Upper lobe of left lung (tissue), 6 donors: Measurements from ENCODE around the gene KAT6B. TPM values are rescaled to one million over a fixed set of nuclear protein-coding genes. Genes with fewer than 3 reads are reported as not detected.

Source experiments
- ATAC-seq, 2 donors: fragments of 200-7000 bp; cut with Tn5 transposase; one replicate each; pipeline ENCODE4 v1.9.1; 2022; ENCODE audit warnings: mild to moderate bottlenecking in 2 of 2, moderate library complexity in 2 of 2; ENCODE audit not compliant: low FRiP score in 2 of 2
- DNase-seq, 2 donors: peaks; one replicate each; pipeline ENCODE4 v3.0.0-alpha.2; 2019 to 2020
- H3K27ac ChIP-seq, 4 donors: fragments of 200-600 bp; sonication (generic); one replicate each; pipeline ENCODE4 v1.5.1; 2016 to 2019
- H3K27me3 ChIP-seq, 4 donors: fragments of 200-600 bp; sonication (generic); one replicate each; pipeline ENCODE4 v1.5.1; 2017 to 2019
- H3K36me3 ChIP-seq, 4 donors: fragments of 200-600 bp; sonication (generic); one replicate each; pipeline ENCODE4 v1.5.1; 2016 to 2019
- H3K4me1 ChIP-seq, 4 donors: fragments of 200-600 bp; sonication (generic); one replicate each; pipeline ENCODE4 v1.5.1; 2018 to 2019
- H3K4me3 ChIP-seq, 4 donors: fragments of 200-600 bp; sonication (generic); one replicate each; pipeline ENCODE4 v1.5.1; 2017 to 2019; ENCODE audit warnings: mild to moderate bottlenecking in 2 of 4, moderate library complexity in 1 of 4
- H3K9me3 ChIP-seq, 4 donors: fragments of 200-600 bp; sonication (generic); one replicate each; pipeline ENCODE4 v1.5.1; 2018 to 2019
- CTCF ChIP-seq, 6 experiments: fragments of 450-650 bp in 4 of 6; fragments of 200-600 bp in 2 of 6; sonication (generic) in 2 of 6; IDR thresholded peaks; one replicate each; pipeline ENCODE4 v1.5.1; 2016 to 2019; ENCODE audit warnings: antibody characterized with exemption in 6 of 6
- EP300 ChIP-seq, 4 donors: sonication (generic); formaldehyde crosslinking; IDR thresholded peaks; one replicate each; pipeline ENCODE4 v1.5.1; 2017; ENCODE audit warnings: antibody characterized with exemption in 4 of 4, control low read depth in 2 of 4
- POLR2A ChIP-seq, 4 donors: fragments of 450-650 bp; IDR thresholded peaks; one replicate each; pipeline ENCODE4 v1.5.1; 2016 to 2017; ENCODE audit warnings: antibody characterized with exemption in 4 of 4, mild to moderate bottlenecking in 2 of 4
- POLR2AphosphoS5 ChIP-seq, 2 donors: sonication (generic); formaldehyde crosslinking; IDR thresholded peaks; one replicate each; pipeline ENCODE4 v1.5.1; 2017; ENCODE audit warnings: antibody characterized with exemption in 2 of 2
- WGBS, 2 donors: methylation state at CpG; one replicate each; pipeline ENCODE4 v1.1.5; 2017 to 2018; 5-methylcytosine and 5-hydroxymethylcytosine counted together
- total RNA-seq, 6 donors: library from RNA; depleted of rRNA in 4 of 6; stranded (reverse); fragments of >200 nt in 4 of 6; gene quantifications; one replicate each; pipeline versions ENCODE4 v1.1.0 to v1.2.1, GENCODE V29; 2016 to 2021
- donor health status: DM: no; HTN: no; CAD: no; lungs with moderate emphysema.
- donor health status: DM: no; HTN: yes; CAD: no; lungs with severe emphysema.

KAT6B gene
- total RNA-seq, 6 donors from 2014 or later, result 35.2 to 78.4 (median 38.0) TPM

- Histone ChIP-seq H3K36me3 (no peaks in the 10 kb centered on the region), H3K4me3 (no peak overlapping the region), H3K9me3 (no peaks in the 10 kb centered on the region), H3K4me1 (peaks cover 30 to 43% (median 38%) of the 10 kb centered on the region in 4 donors), H3K27ac (no peak overlapping the region), H3K27me3 (no peaks in the 10 kb centered on the region)
- no peak for DNase-seq
- WGBS, 2 donors, result 91 to 96% methylated on average over 3 of the region's 3 CpGs
- no peak for TF ChIP-seq CTCF (IDR thresholded peaks at IDR 0.05)
- TF ChIP-seq POLR2A (IDR thresholded peaks at IDR 0.05), result no peak
- no peak for TF ChIP-seq POLR2AphosphoS5 (IDR thresholded peaks at IDR 0.05)
- TF ChIP-seq EP300 (IDR thresholded peaks at IDR 0.05), result no peak
- no peak for ATAC-seq
Observed at GRCh38 chr10:74880041-74880440, 53.6 kb downstream of the KAT6B start.

GRCh38 chr10:74881253-74881884, 55.0 kb downstream of the KAT6B start:
- H3K9me3 ChIP-seq, result no peaks in the 10 kb centered on the region
- H3K36me3 ChIP-seq, result no peaks in the 10 kb centered on the region
- no peak for ATAC-seq
- TF ChIP-seq POLR2A (IDR thresholded peaks at IDR 0.05), result no peak
- no peaks in the 10 kb centered on the region for H3K27me3 ChIP-seq
- DNase-seq, result no peak
- H3K4me3 ChIP-seq, result no peak overlapping the region
- H3K27ac ChIP-seq, result no peak overlapping the region
- WGBS, 2 donors, result 93 to 98% methylated on average over 7 of the region's 7 CpGs
- peaks cover 18 to 32% (median 29%) of the 10 kb centered on the region in 4 donors for H3K4me1 ChIP-seq

- H3K27ac ChIP-seq, result no peak overlapping the region
- no peaks in the 10 kb centered on the region for H3K9me3 ChIP-seq
- no peak overlapping the region for H3K4me3 ChIP-seq
- no peaks in the 10 kb centered on the region for H3K36me3 ChIP-seq
- ATAC-seq, result no peak
- DNase-seq, result no peak
- peaks cover 14 to 24% (median 22%) of the 10 kb centered on the region in 4 donors for H3K4me1 ChIP-seq
- no peak for TF ChIP-seq POLR2A (IDR thresholded peaks at IDR 0.05)
- no peak for TF ChIP-seq CTCF (IDR thresholded peaks at IDR 0.05)
- TF ChIP-seq EP300 (IDR thresholded peaks at IDR 0.05), result no peak
- no peak for TF ChIP-seq POLR2AphosphoS5 (IDR thresholded peaks at IDR 0.05)
- 18 to 36% methylated on average over 1 of the region's 1 CpG for WGBS, 2 donors
- no peaks in the 10 kb centered on the region for H3K27me3 ChIP-seq
Observed at GRCh38 chr10:74882427-74882826, 56.0 kb downstream of the KAT6B start.

- H3K27me3 ChIP-seq, result no peaks in the 10 kb centered on the region
- ATAC-seq (no peak), DNase-seq (no peak)
- TF ChIP-seq POLR2A (IDR thresholded peaks at IDR 0.05) (no peak), CTCF (IDR thresholded peaks at IDR 0.05) (no peak), EP300 (IDR thresholded peaks at IDR 0.05) (no peak), POLR2AphosphoS5 (IDR thresholded peaks at IDR 0.05) (no peak)
- H3K27ac ChIP-seq, result no peak overlapping the region
- no peaks in the 10 kb centered on the region for H3K36me3 ChIP-seq
- H3K9me3 ChIP-seq, result no peaks in the 10 kb centered on the region
- peaks cover 13 to 24% (median 22%) of the 10 kb centered on the region in 4 donors for H3K4me1 ChIP-seq
- no peak overlapping the region for H3K4me3 ChIP-seq
- 67% methylated on average over 3 of the region's 3 CpGs for WGBS, 2 donors
Observed at GRCh38 chr10:74882831-74883230, 56.4 kb downstream of the KAT6B start.

GRCh38 chr10:74883428-74883827, 57.0 kb downstream of the KAT6B start:
- 55 to 68% methylated on average over 1 of the region's 1 CpG for WGBS, 2 donors
- TF ChIP-seq EP300 (IDR thresholded peaks at IDR 0.05), result no peak
- no peak for TF ChIP-seq POLR2AphosphoS5 (IDR thresholded peaks at IDR 0.05)
- TF ChIP-seq CTCF (IDR thresholded peaks at IDR 0.05), result no peak
- no peak for TF ChIP-seq POLR2A (IDR thresholded peaks at IDR 0.05)

More at GRCh38 chr10:74883428-74883827, 57.0 kb downstream of the KAT6B start:
- Histone ChIP-seq H3K27ac (no peak overlapping the region), H3K27me3 (no peaks in the 10 kb centered on the region), H3K36me3 (no peaks in the 10 kb centered on the region), H3K9me3 (no peaks in the 10 kb centered on the region), H3K4me3 (no peak overlapping the region), H3K4me1 (peaks cover 13 to 24% (median 22%) of the 10 kb centered on the region in 4 donors)
- DNase-seq, result no peak
- ATAC-seq, result peak in 1 of 2 donors; percentile 8
